ENCODE data around the gene MBD3L1.

The MBD3L1 gene

DNA sequence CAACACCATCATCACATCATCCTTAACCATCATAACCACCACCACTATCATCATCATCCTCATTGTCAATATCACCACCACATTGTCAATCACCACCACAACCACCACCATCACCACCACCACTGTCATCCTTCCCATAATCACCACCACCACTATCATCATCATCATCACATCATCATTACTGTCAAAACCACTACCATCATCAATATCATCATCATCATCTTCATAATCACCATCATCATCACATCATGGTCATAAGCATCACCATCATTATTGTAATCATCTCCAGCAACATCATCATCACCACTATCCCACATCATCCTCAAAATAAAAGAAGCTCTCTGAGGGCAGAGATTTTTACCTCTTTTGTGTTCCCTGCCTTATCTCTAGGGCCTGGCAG lies 52.2 kb downstream of the MBD3L1 start:
- no peak for DNase-seq

DNA sequence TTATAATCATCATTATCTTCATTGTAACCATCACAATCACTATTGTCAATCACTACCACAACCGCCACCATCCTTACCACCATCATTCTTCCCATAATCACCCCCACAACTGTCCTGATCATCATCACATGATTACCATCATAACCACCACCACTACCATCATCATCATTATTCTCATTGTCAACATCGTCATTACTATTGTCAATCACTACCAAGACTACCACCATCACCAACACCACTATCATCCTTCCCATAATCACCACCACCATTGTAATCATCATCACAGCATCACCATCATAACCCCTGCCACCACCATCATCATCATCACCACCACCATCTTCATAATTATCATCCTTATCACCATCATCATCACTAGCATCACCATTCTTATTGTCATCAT lies 55.2 kb downstream of the MBD3L1 start:
- no peak for DNase-seq

DNA sequence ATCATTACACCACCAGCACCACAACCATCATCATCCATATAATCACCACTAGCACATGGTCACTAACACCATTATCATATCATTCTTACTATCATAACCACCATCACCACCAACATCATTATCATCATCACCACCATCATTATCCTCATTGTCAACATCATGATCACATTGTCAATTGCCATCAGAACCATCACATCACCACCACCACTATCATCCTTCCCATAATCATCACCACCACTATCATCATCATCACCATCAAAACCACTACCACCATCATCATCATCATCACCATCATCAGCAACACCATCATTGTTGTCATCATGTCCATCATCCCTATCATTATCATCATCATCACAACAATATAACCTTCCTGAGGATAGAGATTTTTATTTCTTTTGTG lies 58.1 kb downstream of the MBD3L1 start:
- no peak for DNase-seq
